ENCODE measurements around the gene ZP2.
"Not testable (repeated sequence)": the region's sequence is repeated elsewhere in the genome, so short reads cannot be mapped to it uniquely, and the experiment has no call there.

Gene ZP2

DNA sequence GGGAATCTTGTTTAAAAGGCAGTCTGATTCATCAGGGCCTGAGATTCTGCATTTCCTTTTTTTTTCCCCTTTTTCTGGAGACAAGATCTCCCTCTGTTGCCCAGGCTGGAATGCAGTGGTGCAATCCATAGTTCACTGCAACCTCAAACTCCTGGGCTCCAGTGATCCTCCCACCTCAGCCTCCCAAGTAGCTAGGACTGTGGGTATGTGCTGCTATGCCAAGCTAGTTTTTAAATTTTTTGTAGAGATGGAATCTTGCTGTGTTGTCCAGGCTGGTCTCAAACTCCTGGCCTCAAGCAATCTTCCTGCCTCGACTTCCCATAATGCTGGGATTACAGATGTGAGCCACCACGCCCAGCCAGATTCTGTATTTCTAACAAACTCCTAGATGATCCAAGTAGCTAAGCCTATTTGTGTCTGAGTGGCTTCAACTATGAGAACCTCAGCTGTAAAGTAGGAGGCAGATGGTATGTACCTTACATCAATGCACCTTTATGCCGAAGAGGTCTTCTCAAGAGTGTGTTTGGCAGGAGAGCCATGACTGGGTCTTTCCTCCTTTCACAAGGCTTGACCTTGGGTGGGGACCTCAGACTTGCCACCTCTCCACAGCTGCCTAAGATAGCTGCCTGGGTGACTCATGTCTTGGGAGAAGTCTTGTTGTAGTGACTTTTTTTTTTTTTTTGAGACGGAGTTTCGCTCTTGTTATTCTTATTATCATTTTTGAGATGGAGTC lies 42.0 kb downstream of the ZP2 start:
- no peak for DNase-seq

DNA sequence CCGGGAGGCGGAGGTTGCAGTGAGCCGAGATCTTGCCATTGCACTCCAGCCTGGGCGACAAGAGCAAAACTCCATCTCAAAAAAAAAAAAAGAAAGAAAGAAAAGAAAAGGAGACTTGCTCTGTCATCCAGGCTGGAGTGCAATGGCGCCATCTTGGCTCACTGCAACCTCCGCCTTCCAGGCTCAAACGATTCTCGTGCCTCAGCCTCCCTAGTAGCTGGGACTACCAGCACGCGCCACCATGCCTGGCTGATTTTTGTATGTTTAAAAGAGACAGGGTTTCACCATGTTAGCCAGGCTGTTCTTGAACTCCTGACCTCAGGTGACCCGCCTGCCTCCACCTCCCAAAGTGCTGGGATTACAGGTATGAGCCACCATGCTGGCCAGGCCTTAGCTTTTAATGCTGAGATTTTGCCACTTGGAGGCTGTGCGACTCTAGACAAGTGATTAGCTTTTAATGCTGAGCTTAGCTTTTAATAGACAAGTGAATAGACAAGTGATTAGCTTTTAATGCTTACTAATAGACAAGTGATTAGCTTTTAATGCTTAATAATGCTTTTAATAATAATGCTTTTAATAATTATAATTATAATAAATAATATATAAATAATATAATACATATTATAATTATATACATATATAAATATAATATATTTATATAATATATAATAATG lies 43.3 kb downstream of the ZP2 start:
- no peak for DNase-seq

GRCh38 chr16:21167360-21167759 lies 44.0 kb downstream of the ZP2 start:
- DNase-seq, result no peak

- no peak for DNase-seq
These were observed 44.8 kb downstream of the ZP2 start for GRCh38 chr16:21166561-21166961.

DNA sequence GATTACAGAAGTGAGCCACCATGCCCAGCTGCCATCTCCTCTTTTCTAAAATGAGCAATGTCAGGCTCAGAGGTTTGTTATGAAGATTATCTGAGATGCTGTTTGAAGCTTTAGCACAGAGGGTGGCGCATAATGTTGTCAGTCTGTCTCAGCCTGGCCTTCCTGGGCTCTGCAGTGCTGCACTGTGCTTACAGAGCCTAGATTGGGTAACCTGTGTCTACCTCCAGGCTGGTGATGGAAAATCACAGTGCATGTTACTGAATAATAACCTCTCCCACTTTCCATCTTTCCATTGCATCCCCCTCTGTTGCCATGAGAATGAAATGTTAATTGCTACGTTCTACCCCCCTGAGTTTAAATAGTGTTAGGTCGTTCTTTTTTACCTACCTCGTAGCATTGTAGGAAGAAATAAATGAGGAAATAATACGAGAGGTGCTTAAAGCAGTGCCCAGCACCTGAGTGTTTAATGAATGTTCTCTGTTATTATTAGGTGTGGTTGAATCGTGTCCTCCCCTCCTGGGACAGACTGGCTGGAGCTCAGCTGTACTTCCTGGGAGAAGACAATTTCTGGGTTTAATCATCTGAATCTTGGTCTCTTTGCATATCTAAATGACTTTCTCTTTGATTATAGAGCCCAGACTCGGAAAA lies 46.7 kb downstream of the ZP2 start:
- no peak for DNase-seq

GRCh38 chr16:21163576-21163975 lies 47.8 kb downstream of the ZP2 start:
- DNase-seq, result no peak

DNA sequence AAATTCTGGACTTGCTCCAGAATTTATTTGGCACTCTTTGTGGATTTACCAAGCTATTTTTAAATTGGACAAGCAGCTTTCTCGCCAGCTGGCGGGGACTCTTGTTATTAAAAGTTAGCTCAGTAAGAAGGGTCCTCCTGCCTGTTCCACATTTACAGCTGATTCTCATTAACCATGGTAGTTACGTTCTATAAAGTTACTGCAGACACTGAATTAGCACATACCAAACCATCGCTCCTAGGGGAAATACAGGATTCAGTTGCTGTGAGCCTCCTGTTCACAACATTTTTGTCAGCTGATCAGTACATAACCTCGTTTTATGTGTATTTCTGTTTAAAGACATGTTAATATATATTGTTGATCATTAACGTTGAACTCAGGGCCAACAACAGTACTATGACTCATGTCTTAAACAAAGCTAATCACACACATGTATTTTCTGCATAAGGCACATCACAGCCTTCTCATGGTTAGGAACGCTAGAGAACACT lies 48.7 kb downstream of the ZP2 start:
- DNase-seq, result no peak

DNA sequence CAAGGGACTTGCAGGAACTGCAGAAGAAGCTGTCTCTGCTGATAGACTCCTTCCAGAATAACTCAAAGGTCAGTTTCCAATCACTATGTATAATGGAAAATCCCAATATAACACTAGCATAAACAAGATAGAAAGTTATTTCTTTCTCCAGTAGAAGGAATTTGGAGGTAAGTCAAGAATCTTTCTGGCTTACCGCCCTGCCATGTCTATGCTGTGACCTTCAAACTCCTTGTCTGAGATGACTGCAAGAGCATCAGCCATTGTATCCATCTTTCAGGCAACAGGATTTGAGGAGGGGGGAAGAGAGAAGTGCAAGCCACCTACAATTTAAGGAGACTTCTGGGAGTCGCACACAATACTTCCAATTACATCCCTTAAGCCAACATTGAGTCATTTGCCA lies 50.2 kb downstream of the ZP2 start:
- no peak for DNase-seq

DNA sequence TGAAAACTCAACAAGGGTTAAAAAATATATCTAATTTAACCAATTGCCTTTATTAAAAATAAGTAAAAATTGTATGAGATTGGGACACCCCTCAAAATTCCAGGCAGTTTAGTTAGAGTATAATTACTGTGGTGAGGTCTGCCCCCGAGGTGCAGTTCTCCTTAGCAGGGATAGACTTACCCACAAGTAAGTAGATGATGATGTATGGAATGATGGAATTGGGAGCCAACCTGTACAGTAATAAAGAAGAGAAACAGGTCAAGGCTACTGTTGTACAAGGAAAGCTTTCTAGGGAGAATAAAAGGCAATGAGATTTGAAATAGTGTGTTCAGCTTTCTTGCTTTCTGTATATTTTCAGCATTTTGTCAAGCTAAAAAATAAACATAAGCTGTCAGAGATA lies 51.1 kb downstream of the ZP2 start:
- DNase-seq, result no peak

GRCh38 chr16:21159281-21159951 lies 52.0 kb downstream of the ZP2 start:
- peak; percentile 72 for DNase-seq

GRCh38 chr16:21158208-21159110 lies 52.9 kb downstream of the ZP2 start, which contains the start of gene LDAF1:
LDAF1 (plus strand) TSS chr16:21158674; CDS start chr16:21161183, 2,509 bp downstream.
- DNase-seq, result peak; percentile 84

DNA sequence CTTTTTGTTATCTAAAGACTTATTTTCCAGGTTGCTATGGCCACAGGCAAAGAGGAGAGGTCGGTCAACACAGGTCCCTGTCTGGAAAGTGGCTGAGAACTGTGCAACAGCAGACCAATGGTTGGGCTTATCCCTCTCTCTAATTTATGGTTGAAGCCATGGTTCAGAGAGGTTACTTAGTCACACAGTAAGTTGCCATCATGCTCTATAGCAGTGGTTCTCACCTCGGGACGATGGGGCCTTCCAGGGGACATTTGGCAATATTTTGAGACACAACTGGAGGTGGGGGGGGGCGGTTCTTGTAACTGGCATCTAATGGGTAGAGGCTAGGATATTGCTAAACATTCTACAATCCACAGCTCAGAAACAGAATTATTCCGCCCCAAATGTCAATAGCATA lies 53.7 kb downstream of the ZP2 start:
- no peak for DNase-seq

GRCh38 chr16:21156767-21157467 lies 54.5 kb downstream of the ZP2 start:
- DNase-seq, result peak; percentile 65

DNA sequence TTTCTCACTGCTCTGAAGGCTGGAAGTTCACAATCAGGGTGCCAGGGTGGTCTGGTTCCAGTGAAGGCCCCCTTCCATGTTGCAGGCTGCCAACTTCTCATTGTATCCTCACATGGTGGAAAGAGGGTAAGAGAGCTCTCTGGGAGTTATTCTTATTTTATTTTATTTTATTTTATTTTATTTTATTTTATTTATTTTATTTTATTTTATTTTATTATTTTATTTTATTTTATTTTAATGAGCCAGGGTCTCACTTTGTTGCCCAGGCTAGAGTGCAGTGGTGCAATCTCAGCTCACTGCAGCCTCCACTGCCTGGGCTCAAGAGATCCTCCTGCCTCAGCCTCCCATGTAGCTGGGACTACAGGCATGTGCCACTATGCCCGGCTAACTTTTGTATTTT lies 55.4 kb downstream of the ZP2 start:
- not testable (repeated sequence) for DNase-seq

DNA sequence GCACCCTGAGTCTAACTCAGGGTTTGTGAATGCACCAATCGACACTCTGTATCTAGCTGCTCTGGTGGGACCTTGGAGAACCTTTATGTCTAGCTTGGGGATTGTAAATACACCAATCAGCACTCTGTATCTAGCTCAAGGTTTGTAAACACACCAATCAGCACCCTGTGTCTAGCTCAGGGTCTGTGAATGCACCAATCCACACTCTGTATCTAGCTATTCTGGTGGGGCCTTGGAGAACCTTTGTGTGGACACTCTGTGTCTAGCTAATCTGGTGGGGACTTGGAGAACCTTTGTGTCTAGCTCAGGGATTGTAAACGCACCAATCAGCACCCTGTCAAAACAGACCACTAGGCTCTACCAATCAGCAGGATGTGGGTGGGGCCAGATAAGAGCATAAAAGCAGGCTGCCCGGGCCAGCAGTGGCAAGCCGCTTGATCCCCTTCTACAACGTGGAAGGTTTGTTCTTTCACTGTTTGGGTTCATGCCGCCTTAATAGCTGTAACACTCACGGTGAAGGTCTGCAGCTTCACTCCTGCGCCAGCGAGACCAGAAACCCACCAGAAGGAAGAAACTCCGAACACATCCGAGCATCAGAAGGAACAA lies 58.1 kb downstream of the ZP2 start:
- not testable (repeated sequence) for DNase-seq

GRCh38 chr16:21152160-21153030 lies 59.0 kb downstream of the ZP2 start:
- not testable (repeated sequence) for DNase-seq

- DNase-seq, result peak; percentile 9
These were observed 60.9 kb downstream of the ZP2 start, which contains the start of gene DNAH3 for GRCh38 chr16:21150375-21151001. DNAH3 (minus strand) TSS chr16:21150846; CDS start chr16:21150319, 527 bp downstream.
